BE2C (cell line): ENCODE data around the gene RTKN2.

Experiments used
- DNase-seq: peaks from one replicate; pipeline ENCODE4 v3.0.0-alpha.2; 2020
- H3K27me3 ChIP-seq: fragments of 250-450 bp; sonication (Bioruptor Pico); 2 replicates; pipeline ENCODE4 v1.5.1; 2020; ENCODE audit warnings: mild to moderate bottlenecking
- H3K36me3 ChIP-seq: fragments of 250-450 bp; sonication (Bioruptor Pico); 2 replicates; pipeline ENCODE4 v1.5.1; 2020; ENCODE audit warnings: mild to moderate bottlenecking
- H3K4me1 ChIP-seq: fragments of 250-450 bp; sonication (Bioruptor Pico); 2 replicates; pipeline ENCODE4 v1.5.1; 2020
- H3K4me3 ChIP-seq: 2 replicates; pipeline ENCODE4 v1.5.1; 2011; ENCODE audit warnings: low read depth, low read length
- H3K9me3 ChIP-seq: fragments of 250-450 bp; sonication (Bioruptor Pico); 2 replicates; pipeline ENCODE4 v1.5.1; 2020
- CTCF ChIP-seq: IDR thresholded peaks from 2 replicates; pipeline ENCODE4 v1.5.1; 2012; ENCODE audit warnings: mild to moderate bottlenecking, low read depth, low read length

Gene RTKN2

GRCh38 chr10:62182171-62182570 is 86.5 kb downstream of the RTKN2 start:
- DNase-seq = no peak
- no peaks in the 10 kb centered on the region for H3K36me3 ChIP-seq
- no peak overlapping the region for H3K4me3 ChIP-seq
- H3K4me1 ChIP-seq = no peaks in the 10 kb centered on the region
- H3K27me3 ChIP-seq = no peaks in the 10 kb centered on the region
- TF ChIP-seq CTCF = no peak
- no peaks in the 10 kb centered on the region for H3K9me3 ChIP-seq

GRCh38 chr10:62180677-62181076 is 88.0 kb downstream of the RTKN2 start:
- no peaks in the 10 kb centered on the region for H3K9me3 ChIP-seq
- no peak for DNase-seq
- no peaks in the 10 kb centered on the region for H3K36me3 ChIP-seq
- TF ChIP-seq CTCF = no peak
- no peaks in the 10 kb centered on the region for H3K4me1 ChIP-seq
- H3K4me3 ChIP-seq = no peak overlapping the region
- H3K27me3 ChIP-seq = no peaks in the 10 kb centered on the region

- DNase-seq = no peak
- Histone ChIP-seq H3K4me1 (no peaks in the 10 kb centered on the region), H3K4me3 (no peak overlapping the region), H3K27me3 (no peaks in the 10 kb centered on the region), H3K36me3 (no peaks in the 10 kb centered on the region), H3K9me3 (no peaks in the 10 kb centered on the region)
- TF ChIP-seq CTCF = no peak
Measured at GRCh38 chr10:62178568-62178967, 90.1 kb downstream of the RTKN2 start.

GRCh38 chr10:62177111-62177510 is 91.5 kb downstream of the RTKN2 start:
- H3K36me3 ChIP-seq = no peaks in the 10 kb centered on the region

GRCh38 chr10:62175251-62175650 is 93.4 kb downstream of the RTKN2 start:
- Histone ChIP-seq H3K27me3 (no peaks in the 10 kb centered on the region), H3K36me3 (no peaks in the 10 kb centered on the region), H3K9me3 (no peaks in the 10 kb centered on the region), H3K4me1 (no peaks in the 10 kb centered on the region), H3K4me3 (no peak overlapping the region)
- TF ChIP-seq CTCF = no peak
- DNase-seq = no peak

More at GRCh38 chr10:62177111-62177510, 91.5 kb downstream of the RTKN2 start:
- no peak for DNase-seq
- no peak overlapping the region for H3K4me3 ChIP-seq
- H3K9me3 ChIP-seq = no peaks in the 10 kb centered on the region
- TF ChIP-seq CTCF = no peak
- no peaks in the 10 kb centered on the region for H3K27me3 ChIP-seq
- no peaks in the 10 kb centered on the region for H3K4me1 ChIP-seq

GRCh38 chr10:62172465-62172864 is 96.2 kb downstream of the RTKN2 start:
- no peaks in the 10 kb centered on the region for H3K4me1 ChIP-seq
- no peaks in the 10 kb centered on the region for H3K9me3 ChIP-seq
- H3K36me3 ChIP-seq = no peaks in the 10 kb centered on the region
- no peaks in the 10 kb centered on the region for H3K27me3 ChIP-seq
- DNase-seq = no peak
- no peak for TF ChIP-seq CTCF
- no peak overlapping the region for H3K4me3 ChIP-seq
